Astrocyte (in vitro differentiated cells and primary cell): ENCODE measurements around the gene CHMP6.

Experiments used
- EZH2 ChIP-seq: IDR thresholded peaks from 2 replicates; pipeline ENCODE4 v1.6.1; 2012; ENCODE audit warnings: mild to moderate bottlenecking, low read length, inconsistent platforms; ENCODE audit not compliant: insufficient read depth
- TF ChIP-seq, protein P1 (sequence below): IDR thresholded peaks from 2 replicates; pipeline ENCODE4 v1.5.1; 2011; ENCODE audit warnings: low read depth, mild to moderate bottlenecking, inconsistent platforms, low read length, moderate library complexity; ENCODE audit not compliant: insufficient read depth

- TF ChIP-seq, protein P1, sequence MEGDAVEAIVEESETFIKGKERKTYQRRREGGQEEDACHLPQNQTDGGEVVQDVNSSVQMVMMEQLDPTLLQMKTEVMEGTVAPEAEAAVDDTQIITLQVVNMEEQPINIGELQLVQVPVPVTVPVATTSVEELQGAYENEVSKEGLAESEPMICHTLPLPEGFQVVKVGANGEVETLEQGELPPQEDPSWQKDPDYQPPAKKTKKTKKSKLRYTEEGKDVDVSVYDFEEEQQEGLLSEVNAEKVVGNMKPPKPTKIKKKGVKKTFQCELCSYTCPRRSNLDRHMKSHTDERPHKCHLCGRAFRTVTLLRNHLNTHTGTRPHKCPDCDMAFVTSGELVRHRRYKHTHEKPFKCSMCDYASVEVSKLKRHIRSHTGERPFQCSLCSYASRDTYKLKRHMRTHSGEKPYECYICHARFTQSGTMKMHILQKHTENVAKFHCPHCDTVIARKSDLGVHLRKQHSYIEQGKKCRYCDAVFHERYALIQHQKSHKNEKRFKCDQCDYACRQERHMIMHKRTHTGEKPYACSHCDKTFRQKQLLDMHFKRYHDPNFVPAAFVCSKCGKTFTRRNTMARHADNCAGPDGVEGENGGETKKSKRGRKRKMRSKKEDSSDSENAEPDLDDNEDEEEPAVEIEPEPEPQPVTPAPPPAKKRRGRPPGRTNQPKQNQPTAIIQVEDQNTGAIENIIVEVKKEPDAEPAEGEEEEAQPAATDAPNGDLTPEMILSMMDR: no peak
- TF ChIP-seq EZH2: no peak
Measured at GRCh38 chr17:81006891-81007290, 15.2 kb downstream of the CHMP6 start.
